SH-SY5Y (cell line): ENCODE measurements around the gene APLF.

Experiments used
- GATA2 ChIP-seq: IDR thresholded peaks from 2 replicates; pipeline ENCODE4 v1.6.1; 2011; ENCODE audit warnings: mild to moderate bottlenecking, low read depth, low read length
- GATA3 ChIP-seq: IDR thresholded peaks from 2 replicates; pipeline ENCODE4 v1.6.1; 2011; ENCODE audit warnings: low read depth, mild to moderate bottlenecking, low read length, moderate library complexity

APLF gene

DNA sequence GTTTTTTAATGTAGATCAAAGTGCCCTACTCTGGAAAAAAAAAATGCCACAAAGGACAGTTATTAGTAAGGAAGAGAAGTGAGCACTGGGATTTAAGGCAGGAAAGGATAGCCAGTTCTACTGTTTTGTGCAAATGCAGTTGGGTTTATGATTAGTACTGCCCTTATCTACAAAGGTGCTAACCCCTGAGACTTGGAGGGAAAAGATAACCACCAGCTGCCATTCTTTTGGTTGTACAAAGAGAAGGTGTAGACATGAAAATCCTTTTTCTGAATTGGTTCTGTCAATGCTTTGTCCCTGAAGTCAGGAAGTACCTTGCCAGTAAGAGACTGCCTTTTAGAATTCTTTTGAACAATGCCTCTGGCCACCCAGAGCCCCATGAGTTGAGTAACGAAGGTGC is 11.3 kb downstream of the APLF start:
- TF ChIP-seq GATA3 = no peak
- TF ChIP-seq GATA2 = no peak

DNA sequence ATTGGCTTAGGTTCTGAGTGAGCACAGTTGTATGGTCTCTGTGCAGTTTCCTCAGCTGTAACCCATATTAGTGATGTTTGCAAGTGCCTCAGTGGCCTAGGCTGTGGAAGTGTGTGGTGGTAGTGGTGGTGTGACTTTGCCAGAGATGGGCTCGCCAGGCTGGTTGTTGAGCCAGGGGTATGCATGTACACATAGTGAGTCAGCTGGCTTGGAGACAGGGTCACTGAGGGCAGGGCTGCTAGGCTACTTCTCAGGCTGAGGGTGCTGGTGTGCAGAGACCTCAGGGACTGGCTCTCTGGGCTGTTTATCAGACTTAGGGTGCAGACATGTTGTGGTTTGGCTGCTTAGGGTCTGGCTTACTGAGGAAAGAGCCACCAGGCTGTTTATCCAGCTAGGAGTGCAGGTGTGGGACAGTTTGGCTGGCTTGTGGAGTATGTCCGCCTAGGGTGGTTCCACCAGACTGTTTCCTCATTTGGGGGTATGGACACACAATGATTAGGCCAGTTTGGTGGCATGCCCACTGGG is 15.0 kb downstream of the APLF start:
- TF ChIP-seq GATA3 (no peak), GATA2 (no peak)

DNA sequence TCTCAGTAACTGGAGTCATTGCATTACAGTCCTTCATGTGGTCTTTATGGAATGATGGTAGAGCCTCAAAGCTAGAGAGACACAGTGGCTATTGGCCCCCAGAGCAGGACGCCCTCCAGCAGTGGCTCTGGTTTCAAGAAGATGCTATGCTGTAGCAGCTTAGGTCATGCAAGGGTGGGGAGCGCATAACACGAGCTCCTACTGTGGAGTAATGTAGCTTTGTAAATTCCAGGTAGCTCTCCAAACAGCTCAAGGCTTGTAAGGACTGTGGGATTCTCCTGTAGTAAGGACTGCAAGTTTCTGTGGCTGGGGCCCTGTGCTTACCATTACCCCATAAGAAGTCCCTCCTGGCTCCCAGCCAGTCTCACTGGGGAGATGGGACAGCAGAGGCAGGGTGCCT is 15.6 kb downstream of the APLF start:
- no peak for TF ChIP-seq GATA2
- no peak for TF ChIP-seq GATA3

DNA sequence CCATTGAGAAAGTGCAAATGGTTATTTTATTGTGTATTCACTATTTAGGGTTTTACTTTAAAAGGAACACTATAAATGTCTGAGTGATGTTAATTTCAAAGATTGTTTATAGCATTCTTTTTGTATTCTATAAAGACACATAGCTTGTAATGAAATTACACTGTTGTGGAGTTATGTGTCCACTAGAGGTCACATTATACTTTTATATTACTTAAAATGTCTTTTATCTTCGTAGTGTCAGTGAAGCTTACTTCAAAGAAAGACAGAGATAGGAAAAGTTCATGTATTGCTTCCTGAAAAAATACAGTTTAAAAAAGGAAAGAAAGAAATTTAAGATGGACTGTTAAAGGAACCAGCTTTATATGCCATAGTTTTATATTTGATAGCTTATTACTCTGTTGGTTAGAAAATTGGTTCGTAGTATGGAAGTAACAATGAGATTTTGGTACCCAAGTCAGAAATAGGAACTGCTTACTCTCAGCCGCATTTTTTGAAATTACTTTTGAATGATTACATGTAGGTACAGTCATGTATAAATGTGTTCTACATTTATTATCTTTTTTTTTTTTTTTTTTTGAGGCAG is 20.5 kb downstream of the APLF start:
- no peak for TF ChIP-seq GATA2
- no peak for TF ChIP-seq GATA3

DNA sequence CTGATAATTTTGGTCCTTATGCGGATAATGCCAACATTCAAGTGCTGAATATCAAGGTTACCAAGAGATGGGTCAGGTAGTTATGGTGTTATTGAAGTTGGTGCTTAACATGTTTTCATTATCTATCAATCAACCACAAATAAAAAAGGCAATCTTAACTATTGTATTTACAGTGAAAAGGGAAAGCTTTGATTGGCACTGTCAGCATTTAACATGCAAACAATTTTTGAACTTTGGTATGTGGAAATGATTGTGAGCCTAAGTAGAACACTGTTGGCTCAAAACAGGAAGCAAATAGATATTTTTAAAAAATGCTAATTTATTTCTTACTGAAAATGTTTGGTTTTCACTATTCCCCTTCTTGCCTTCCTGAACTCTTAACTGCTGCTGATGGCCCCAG is 21.9 kb downstream of the APLF start:
- TF ChIP-seq GATA3 (no peak), GATA2 (no peak)

DNA sequence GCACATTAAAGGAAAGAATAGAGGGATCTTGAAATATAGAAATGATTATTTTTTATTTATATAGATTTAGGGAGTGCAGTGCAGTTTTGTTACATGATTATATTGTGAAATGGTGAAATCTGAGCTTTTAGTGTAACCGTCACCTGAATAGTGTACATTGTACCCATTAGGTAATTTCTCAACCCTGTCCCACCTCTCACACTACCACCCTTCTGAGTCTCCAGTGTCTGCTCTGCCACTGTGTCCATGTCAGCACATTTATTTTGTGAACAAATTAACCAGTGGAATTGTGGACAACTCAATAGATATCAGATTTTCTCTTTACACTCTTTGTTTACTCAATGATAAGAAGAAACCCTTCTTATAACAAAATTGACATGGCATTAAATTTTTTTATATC is 24.2 kb downstream of the APLF start:
- TF ChIP-seq GATA3 (no peak), GATA2 (no peak)

DNA sequence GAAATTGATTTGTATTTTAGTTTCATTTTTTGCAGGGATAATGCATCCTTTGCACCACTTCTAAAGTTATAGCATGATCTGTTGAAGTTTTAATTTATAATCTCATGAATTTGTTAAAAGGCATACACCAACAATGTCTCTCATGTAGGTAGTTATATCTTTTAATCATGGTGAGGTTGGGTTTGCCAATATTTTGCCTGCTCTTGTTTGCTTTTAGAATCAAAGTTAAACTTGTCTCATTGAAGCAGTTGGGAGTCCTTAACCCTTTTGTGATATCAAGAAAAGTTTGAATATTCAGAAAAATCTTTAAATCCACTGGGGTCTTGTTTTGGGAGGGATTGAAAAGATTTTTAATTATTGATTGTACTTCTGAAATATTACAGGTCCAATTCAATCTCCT is 31.7 kb downstream of the APLF start:
- TF ChIP-seq GATA2 (no peak), GATA3 (no peak)

DNA sequence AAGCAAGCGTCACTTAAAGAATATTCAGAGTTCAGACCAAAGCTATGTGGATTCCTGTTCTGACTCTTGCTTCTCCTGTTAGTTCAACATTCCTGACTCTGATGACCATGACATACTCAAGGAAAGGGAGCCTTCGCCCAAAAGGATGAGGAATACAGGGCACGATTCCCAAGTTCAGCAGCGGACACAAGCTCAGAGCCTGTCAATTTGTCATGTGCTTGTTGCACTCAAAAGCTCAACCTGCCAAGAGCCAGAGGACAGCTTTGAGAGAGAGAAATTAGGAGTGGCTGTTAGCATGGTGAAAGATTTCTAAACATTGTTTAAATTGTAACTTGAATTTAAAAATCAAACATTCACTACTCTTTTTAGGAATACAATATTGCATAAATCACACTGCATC is 33.3 kb downstream of the APLF start:
- TF ChIP-seq GATA3 = no peak
- no peak for TF ChIP-seq GATA2

DNA sequence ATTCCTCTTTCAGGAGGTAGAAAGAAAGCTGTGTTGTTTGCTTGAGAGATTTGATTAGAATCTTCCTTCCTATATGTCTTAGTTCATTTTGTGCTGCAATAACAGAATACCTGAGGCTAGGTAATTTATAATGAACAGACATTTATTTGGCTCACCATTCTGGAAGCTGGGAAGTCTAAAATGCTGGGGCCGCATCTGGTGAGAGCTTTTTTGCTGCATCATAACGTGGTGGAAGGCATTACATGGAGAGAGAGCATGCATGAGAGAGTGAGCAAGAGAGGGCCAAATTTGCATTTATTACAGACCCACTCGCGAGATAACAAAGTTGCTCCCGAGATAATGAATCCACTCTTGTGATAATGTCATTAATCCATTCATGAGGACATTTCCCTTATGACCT is 34.4 kb downstream of the APLF start:
- no peak for TF ChIP-seq GATA3
- no peak for TF ChIP-seq GATA2

DNA sequence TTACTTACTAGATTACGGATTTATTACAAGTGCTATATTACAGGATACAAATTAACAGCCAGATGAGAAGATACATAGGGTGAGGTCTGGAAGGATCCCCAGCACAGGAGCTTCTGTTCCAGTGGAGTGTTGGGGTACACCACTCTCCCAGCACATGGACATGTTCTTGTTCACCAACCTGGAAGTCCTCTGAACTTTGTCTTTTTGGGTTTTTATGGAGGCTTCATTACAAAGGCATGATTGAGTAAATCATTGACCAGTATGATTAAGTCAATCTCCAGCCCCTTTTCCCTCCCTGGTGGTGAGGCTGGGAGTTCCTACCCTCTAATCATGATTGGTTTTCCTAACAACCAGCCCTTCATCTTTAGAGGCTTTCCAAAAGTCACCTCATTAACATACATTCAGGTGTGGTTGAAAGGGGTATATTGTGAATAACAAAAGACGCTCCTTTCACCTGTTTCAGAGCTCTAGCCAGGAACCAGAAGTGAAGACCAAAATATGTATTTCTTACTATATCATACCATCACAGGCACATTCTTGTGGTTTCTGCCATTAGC is 38.3 kb downstream of the APLF start:
- no peak for TF ChIP-seq GATA3
- no peak for TF ChIP-seq GATA2

DNA sequence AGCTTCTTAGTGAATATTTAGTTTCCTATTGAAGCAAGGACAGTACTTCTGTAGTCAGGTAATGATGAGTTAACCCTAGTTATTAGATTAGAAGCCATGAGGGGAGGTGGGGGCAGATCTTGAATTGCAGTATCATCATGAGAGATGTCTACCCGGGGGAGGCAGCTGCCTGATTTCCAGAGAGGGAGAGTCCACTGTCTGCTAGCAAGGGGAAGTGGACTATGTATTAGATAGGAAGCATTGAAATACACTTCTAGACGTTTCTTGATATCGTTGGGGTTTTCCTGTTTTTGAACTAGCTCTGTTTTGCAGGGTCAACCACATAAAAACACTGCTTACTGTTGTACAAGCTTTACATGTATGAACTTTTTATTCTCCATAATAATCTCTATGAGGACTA is 38.8 kb downstream of the APLF start:
- no peak for TF ChIP-seq GATA2
- no peak for TF ChIP-seq GATA3

DNA sequence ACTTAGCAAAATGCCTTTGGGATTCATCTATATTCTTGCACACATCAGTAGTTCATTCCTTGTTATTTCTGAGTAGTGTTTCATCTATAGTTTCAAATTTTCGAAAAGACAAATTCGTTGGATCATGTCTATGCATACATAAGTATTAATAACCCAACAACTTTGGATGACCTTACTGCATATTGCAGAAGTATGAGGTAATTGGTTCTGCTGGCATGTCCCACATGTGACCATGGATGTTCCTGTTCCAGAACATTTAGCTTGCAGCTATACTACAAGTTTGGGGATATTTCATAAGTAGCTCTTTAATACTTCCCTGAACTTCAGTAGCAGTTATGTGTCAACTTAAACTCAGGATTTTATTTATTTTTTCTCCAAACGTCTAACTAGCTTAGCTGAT is 44.9 kb downstream of the APLF start:
- TF ChIP-seq GATA2 (no peak), GATA3 (no peak)

DNA sequence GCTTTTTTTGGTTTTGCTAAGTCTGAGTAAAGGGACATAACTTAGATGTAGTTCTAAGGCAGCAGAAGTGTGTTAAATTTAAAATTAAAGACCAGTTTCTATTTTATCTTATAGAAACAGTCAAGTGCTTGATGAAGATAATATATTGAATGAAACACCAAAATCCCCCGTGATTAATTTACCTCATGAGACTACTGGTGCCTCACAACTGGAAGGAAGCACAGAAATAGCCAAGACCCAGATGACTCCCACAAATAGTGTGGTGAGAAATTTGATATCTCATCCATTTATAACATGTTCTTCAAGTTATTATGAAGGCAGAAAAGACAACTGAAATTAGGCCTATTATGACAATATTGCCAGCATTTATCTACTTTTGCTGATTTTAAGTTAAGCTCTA is 45.6 kb downstream of the APLF start:
- TF ChIP-seq GATA2 (no peak), GATA3 (no peak)

DNA sequence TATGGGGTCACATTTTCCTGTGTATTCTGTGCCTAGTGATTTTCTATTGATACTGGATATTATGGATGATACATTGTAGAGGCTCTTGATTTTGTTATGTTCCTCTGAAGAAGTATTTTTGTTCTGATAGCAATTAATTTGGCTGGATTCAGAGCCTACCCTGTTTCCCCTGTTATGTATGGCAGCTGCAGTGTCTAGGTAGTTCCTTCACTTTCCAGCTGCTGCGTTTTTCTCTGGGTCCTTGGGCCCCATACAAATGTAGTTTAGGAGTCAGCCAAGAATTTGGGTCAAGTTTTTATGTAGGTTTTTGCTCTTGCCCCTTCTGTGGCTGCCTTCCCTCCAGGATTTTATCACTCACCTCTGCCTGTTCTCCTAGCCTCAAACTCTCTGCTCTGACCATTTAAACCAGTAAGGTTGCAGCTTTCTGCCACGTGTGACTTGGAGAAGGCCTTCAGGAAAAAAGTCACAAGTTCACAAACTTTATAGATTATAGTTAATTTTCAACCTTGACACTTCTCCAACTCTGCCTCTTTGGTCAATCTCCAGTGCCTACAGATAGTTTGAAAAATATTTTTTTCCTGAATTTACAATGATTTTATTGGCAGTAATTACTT is 47.0 kb downstream of the APLF start:
- TF ChIP-seq GATA3 (no peak), GATA2 (no peak)
